Stimulated activated CD8-positive, alpha-beta memory T cell treated with anti-CD3 and anti-CD28 coated beads, Interleukin-2, amount 100 ng/mL, for 1 hour (primary cell): Measurements from ENCODE around the gene MINPP1.

ENCODE experiments used
- DNase-seq, 2 donors: peaks; one replicate each; pipeline ENCODE4 v3.0.0-alpha.2; 2020; ENCODE audit warnings: low read depth in 2 of 2

Gene MINPP1

DNA sequence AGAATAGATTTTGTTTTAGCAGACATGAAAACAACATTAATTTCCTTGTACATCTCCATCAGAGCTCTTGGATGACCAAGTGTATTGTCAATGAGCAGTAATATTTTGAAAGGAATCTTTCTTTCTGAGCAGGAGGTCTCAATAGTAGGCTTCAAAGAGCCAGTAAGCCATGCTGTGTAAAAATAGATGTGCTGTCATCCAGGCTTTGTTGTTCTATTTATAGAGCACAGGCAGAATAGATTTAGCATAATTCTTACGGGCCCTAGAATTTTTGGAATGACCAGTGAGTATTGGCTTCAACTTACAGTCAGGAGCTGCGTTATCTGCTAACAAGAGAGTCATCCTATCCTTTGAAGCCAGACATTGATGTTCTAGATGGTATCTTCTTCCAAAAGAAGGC is 19.0 kb downstream of the MINPP1 start:
- DNase-seq, result no peak

DNA sequence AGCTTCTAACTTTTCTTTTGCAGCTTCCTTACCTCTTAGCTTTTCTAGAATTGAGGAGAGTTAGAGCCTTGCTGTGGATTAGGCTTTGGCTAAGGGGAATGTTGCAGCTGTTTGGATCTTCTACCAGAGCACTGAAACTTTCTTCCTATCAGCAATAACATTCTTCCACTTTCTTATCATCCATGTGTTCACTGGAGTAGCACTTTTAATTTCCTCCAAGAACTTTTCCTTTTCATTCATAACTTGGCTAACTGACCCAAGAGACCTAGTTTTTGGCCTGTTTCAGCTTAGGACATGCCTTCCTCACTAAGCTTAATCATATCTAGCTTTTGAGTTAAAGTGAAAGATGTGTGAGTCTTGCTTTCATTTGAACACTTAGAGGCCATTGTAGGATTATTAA is 19.6 kb downstream of the MINPP1 start:
- DNase-seq, result no peak

DNA sequence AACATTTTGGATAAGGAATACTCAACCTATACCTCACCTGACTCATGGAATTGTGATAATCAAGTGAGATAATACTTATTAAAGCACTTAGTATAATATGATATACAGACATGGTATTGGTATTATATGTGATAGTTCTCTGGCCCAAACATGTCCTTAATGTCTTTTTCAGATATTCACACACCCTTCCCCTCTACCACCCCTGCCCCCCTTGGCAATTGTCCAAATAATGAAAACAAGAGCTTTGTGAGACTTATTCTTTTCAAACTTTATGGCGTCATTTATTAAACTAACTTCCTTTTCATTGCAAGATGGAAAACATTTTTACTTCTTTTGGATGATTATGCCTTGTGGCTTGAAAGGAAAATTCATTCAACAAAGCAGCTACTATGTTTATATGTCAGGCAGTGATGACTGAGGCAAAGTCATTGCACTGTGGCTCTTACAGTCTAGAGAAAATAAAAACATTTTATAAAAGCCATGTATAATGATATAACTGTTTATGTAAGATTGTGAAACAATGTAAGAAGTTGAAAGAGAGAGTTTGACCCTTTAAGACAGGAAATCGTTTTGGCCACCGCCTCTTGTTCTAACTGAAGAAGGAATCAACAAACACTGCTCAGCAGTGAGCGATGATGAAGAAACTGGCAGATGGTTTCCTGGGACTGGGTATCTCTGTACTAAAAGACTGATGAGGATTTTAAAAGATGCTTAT is 27.4 kb downstream of the MINPP1 start:
- no peak for DNase-seq

DNA sequence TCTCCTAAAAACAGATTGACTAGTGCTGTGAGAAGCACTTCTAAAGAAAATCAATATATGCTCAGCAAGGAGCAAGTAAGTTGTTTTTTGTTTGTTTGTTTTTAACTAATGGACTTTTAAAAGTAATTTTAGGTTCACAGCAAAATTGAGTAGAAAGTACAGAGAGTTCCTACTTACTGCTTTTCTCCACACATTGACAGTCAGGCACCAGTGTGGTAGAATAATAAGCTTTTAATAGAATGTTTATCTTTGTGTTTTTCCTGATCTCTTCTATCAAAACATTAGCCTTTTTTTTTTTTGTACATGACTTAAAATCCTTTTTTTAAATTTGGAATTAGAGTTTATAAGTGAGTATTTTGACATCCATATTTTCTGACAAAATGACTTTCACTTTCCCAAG is 28.0 kb downstream of the MINPP1 start:
- no peak for DNase-seq

DNA sequence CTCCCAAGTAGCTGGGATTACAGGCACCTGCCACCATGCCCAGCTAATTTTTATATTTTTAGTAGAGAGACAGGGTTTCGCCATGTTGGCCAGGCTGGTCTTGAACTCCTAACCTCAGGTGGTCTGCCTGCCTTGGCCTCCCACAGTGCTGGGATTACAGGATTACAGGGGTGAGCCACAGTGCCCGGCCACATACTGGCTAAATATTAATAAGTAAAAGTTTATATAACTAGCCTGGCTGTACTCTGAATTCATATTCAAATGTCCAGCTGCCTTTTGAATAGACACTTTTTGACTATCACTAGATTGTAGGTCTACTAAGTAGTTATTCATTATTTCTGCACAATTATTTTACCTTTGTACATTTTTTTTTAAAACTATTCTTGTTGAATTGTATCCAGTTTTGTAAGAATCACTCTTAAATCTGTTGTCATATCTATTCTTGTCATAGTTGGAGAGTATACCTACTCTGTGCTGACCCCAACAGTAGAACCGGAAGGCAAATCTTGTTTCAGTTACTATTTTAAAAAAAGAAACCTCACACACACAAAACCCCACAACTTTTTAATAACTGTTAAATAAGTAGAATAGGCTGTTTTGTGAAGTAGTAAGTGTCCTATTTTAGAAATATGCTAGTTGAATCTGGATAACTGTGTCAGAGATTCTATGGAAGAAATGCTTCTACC is 29.6 kb downstream of the MINPP1 start:
- no peak for DNase-seq

DNA sequence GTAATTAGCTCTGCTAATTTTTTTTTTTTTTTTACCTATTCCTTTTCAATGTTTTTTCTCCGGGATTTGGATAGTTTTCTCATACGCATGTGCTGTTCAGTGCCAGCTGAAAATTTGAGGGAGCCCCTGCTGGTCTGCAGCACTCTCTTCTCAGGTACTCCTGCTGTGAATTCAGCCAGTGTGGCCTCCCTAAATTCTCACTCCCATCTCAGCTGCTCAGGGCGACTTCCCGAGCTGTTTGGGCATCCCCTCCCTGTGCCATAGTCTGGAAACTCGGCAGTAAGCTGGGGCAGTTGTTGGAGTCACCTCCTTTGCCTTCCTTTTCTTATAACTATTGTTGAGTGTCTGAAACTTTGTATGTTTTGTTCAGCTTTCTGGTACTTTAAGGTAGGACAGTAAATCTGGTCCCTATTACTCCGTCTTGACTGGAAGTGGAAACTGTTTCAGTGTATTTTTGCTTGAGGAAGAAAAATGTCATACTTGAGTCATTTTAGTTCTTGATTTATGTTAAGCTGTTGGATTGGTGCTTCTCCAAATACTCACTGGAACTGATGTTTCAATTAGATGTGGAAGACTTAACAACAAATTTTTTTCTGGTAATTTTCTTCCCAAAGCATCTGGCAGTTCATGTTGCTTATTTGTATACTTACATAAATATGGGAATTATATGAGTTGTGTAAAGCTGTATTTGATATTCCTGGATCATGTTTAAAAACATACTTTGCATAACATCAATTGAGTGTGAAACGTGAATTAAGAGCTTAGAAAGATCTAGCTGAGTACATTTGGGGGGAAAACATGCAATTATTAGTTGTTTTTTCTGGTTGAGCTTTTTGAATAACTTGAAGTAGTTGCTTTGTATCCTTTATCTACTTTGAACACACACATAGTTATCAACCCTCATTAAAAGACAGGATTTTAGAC is 33.7 kb downstream of the MINPP1 start:
- DNase-seq, result no peak

DNA sequence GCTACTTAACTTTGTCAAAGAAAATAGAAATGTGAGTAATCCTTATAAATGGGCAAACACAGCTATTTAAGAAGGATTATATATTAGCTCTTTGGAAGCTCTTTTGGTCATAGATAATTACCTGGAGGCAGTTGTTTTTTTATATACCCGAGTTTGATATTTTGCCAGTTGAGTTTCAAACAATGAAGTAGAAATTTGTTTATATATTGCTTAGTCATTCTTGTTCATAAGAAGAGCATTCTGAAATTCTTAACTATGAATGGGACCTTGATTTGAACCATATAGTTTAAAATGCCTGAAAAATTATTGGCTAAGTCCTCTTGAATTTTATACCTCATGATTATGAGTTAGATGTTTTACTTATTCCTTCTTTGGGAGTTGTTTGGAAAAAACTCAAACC is 36.4 kb downstream of the MINPP1 start:
- DNase-seq, result no peak

DNA sequence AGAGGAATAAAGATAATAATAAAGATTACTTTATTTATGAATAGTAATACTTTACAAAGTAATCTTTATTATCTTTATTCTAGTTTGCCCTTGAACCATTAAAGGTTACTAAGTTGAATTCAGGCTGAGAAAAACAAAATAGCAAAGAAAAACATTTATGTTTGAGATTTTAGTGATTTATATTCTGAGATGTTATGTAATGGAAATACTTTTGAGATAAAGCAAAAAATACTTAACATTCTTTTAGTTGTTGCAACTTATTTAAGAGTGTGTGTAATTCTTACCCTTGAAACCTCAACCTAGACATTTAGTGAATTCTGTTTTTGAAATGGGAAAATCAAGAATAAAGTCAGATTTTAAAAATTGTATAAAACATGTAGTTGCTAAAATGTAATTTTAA is 40.0 kb downstream of the MINPP1 start:
- DNase-seq, result no peak

DNA sequence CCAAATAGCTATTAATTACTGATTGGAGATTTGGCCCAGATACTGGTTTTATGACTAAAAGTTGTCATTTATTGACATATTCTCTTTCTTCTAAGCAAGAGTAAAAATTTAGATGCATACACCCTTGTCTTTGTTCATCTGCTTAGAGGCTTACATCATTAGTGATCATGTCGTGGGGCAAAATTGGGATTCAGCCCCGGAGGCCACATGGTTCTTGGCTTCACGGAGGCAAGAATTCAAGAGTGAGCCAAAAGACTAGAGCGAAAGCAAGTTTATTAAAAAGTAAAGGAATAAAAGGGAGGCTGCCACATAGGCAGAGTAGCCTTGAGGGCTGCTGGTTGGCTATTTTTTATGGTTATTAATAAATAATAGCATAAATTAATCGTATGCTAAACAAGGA is 41.1 kb downstream of the MINPP1 start:
- no peak for DNase-seq

DNA sequence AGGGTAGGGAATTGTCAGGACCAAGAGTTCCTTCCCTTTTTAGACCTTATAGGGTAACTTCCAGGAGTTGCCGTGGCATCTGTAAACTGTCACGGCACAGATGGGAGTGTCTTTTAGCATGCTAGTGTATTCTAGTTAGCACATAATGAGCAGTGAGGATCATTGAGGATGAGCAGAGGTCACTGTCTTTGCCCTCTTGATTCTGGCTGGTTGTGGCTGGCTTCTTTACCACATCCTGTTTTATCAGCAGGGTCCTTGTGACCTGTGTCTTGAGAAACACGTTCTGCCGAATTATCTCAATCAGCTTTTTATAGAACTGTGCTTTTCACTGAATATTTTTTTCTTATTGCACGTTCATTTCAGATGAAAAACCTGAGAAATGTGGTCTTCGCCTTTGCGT is 41.5 kb downstream of the MINPP1 start:
- no peak for DNase-seq

DNA sequence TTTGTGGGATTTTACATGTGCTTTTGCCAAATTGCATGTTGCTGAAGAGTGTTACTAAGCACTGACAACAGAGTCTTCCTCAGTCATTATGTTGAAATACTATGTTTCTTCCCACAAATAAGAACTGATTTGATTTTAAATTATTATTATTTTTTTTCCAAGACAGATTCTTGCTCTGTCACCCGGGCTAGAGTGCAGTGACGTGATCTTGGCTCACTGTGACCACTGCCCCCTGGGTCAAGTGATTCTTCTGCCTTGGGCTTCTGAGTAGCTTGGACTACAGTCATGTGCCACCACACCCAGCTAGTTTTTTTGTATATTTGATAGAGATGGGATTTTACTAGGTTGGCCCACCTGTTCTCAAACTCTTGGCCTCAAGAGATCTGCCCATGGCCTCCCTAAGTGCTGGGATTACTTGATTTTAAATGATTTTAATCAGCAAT is 42.3 kb downstream of the MINPP1 start:
- no peak for DNase-seq

DNA sequence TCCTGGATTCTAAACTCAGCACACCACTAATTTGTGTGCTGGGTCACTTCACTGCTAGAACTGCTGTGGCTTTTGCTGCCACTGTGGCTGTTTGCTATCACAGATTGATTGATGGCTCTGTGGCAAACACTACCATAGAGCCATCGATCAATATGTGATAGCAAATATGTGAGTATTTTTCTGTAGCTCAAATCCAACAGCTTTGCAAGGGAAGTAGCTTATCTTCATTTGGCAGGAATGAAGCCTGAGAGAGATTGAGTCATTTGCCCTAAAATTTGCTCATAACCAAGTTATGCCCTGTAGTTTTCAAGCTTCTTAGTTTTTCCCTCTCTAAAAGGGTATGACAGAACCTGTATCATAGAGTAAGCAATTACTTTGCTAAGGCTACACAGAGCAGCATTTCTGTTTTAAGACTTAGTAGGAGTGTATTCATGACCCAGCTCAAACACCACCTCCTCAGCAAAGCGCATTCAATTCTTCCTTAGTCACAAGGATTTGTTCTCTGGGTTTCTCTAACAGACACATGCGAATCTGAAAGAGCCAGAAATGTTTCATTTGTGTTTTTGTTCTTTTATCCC is 43.1 kb downstream of the MINPP1 start:
- DNase-seq, result no peak

DNA sequence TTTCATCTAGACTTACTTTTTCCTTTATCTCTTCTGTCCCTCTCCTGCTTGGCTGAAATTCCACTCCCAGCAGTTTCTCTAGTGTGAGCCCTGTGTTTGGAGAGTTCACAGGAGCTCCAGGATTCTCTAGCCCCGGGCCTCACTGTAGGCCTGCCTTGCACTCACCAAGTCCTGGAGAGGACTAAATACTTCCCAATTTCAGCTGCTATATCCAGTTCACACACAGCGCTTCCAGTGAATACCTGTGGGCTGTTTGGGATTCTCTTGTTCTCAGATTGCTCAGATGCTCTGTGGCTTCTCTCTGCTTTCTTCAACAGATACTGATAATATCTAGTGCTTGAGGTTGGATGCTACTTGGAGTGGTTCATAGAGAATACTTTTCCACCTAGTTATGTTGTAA is 46.0 kb downstream of the MINPP1 start:
- DNase-seq, result no peak

DNA sequence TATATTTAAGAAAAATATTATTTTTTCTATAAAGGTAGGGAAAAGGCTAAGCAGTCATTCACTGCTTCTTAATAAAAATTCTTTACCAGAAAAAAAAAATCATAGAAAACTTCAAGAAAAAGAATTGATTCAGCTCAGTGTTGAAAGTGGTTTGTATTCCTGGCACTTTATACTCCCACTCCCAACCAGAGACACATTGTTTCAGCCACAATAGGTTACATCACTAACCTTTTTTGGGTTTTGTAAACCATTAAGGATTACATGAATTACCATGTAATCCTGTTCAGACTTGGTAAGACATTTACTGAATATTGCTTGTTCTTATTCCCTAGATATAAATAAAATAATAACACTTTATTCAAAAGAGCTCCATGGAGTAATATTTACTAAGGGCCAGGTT is 46.6 kb downstream of the MINPP1 start:
- DNase-seq, result no peak

DNA sequence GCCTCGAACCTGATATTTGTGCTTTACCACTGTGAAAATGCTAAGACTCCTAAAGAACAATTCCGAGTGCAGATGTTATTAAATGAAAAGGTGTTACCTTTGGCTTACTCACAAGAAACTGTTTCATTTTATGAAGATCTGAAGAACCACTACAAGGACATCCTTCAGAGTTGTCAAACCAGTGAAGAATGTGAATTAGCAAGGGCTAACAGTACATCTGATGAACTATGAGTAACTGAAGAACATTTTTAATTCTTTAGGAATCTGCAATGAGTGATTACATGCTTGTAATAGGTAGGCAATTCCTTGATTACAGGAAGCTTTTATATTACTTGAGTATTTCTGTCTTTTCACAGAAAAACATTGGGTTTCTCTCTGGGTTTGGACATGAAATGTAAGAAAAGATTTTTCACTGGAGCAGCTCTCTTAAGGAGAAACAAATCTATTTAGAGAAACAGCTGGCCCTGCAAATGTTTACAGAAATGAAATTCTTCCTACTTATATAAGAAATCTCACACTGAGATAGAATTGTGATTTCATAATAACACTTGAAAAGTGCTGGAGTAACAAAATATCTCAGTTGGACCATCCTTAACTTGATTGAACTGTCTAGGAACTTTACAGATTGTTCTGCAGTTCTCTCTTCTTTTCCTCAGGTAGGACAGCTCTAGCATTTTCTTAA is 47.7 kb downstream of the MINPP1 start:
- DNase-seq, result no peak

DNA sequence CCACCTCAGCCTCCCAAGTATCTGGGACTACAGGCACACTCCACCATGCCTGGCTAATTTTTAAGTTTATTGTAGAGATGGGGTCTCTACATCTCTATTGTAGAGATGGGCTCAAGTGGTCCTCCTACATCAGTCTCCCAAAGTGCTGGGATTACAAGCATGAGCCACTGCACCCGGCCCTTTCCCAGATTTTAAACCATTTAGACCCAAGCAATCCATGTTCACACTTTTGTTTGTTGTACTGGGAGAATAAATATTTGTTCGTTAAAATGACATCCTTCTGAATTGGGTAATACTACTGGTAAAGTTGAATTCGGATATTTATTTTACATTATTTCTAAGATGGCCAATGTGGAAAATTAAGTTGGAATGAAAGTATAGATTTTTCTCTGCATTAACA is 52.7 kb downstream of the MINPP1 start:
- DNase-seq, result no peak

DNA sequence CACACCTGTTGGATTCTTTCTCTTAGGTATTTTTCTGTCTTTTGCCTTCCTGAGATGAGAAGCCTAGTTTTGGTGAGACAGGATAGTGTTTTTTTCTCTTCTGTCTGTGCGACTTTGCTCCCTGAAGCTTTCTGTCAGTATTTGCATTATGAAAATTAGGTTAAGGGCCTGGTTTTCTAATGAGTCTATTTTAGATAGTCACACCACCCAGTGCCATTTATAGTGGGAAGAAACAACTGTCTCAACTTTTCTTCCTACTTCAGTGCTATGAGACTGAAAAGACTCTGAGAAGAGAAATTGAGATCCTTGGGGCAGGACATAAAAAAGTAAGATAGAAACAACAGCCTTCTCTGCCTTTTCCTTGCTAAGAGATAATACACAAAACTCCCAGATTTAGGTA is 53.6 kb downstream of the MINPP1 start:
- no peak for DNase-seq

DNA sequence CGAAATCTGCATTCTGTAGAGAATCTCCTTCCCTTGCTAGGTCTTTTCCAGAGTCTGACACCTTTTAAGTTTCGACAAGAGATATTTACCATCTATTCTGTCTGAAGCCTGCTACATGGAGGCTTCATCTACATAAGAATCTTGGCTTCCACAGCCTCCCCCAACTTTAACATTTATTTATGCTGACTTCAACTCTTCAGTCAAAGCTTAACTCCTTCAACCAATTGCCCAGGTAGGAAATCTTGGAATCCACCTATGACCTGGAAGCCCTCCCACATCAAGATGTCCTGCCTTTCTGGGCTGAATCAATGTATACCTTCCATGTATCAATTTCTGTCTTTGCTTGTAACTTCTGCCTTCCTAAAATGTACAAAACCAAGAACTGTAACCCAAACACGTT is 54.7 kb downstream of the MINPP1 start:
- DNase-seq, result no peak

DNA sequence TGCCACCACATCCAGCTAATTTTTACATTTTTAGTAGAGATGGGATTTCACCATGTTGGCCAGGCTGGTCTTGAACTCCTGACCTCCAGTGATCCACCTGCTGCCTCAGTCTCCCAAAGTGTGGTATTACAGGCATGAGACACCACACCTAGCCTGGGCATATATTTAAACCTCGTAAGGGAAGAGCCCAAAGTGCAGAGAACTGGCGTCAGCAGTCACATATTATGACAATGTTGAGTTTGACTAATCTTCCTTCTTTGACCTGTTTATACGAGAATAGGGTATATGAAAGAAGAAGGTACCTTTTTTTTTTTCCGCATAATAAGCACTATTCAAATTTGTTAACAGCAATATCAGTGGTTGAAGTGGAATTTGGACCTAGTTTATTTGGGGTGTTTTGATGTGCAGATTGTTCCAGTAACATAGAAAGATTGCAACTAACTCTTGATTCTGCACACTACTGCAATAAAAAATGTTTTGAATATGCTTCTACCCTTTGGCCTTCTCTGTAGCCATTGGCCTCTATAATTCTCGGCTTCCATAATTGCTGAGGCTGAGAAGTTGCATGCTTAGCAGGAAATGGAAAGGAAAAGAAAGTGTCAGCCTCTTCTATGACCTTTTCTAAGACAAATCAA is 55.9 kb downstream of the MINPP1 start:
- no peak for DNase-seq

DNA sequence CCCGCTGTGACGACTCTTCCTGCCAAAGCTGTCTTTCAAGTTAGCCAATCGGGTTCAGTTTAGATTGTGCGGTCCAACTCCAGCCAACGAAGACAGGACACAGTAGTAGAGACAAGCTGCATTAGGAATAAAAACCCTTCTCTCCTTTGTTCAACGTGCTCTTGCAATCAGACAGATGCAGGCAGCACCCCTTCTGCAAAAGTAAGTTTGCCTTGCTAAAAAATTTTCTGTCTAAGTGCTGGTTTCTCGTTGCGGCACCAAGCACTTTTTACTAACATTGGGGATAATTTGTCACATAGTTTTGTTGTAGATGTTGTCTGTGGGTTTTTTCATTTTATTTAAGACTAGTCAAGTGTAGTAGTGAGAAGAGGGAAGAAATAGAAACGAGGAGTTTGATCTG is 58.1 kb downstream of the MINPP1 start:
- no peak for DNase-seq

DNA sequence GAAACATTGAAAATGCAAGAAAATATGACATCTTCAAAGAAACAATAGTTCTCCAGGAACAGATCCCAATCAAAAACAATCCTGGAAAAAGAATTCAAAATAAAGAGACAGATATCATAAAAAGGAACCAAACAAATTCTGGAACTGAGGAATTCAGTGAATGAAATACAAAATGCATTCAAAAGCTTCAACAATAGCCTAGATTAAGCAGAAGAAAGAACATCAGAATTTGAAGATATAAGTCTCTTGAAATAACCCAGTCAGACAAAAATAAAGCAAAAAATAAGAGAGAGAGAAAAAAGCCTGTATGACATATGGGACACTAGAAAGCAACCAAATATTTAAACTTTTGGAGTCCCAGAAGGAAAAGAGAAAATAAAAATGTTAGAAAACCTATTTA is 60.3 kb downstream of the MINPP1 start:
- no peak for DNase-seq
